ENCODE results near the gene BEST1.

DNA sequence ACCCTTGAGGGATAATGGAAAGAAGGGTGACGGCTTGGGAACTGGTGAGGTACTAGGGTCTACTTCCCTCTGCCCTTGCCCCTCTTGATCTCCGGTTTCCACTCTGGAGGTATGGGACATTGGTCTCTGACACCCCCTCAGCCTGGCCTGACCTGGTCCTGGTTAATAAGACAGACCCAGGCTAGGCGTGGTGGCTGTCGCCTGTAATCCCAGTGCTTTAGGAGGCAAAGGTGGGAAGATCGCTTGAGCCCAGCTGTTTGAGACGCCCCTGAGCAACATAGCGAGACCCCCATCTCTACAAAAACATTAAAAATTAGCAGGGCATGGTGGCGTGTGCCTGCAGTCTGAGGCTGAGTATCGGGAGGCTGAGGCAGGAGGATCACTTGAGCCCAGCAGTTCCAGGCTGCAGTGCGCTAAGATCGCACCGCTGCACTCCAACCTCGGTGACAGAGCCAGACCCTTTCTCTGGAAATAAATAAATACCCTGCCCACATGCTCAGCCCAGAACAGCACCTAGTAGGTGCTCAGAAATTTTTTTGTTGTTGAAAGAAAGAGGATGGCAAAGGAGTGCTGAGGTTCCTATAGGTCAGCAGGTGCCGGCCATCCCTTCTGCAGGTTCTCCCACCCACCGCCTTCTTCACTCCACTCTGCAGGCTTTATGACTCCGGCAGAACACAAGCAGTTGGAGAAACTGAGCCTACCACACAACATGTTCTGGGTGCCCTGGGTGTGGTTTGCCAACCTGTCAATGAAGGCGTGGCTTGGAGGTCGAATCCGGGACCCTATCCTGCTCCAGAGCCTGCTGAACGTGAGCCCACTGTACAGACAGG is 6.3 kb downstream of the BEST1 start:
- TF ChIP-seq, protein P1, sequence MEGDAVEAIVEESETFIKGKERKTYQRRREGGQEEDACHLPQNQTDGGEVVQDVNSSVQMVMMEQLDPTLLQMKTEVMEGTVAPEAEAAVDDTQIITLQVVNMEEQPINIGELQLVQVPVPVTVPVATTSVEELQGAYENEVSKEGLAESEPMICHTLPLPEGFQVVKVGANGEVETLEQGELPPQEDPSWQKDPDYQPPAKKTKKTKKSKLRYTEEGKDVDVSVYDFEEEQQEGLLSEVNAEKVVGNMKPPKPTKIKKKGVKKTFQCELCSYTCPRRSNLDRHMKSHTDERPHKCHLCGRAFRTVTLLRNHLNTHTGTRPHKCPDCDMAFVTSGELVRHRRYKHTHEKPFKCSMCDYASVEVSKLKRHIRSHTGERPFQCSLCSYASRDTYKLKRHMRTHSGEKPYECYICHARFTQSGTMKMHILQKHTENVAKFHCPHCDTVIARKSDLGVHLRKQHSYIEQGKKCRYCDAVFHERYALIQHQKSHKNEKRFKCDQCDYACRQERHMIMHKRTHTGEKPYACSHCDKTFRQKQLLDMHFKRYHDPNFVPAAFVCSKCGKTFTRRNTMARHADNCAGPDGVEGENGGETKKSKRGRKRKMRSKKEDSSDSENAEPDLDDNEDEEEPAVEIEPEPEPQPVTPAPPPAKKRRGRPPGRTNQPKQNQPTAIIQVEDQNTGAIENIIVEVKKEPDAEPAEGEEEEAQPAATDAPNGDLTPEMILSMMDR (IDR thresholded peaks at IDR 0.05; ENCODE audit: low read depth, low read length, poor library complexity, severe bottlenecking), result no peak
- no peak for TF ChIP-seq EZH2phosphoT487 (IDR thresholded peaks at IDR 0.05; ENCODE audit: borderline replicate concordance, low read length)

Data from DOHH2 (cell line).